HG03097 (cell line): ENCODE results near the gene PRM1.
"Not testable (repeated sequence)": the region's sequence is repeated elsewhere in the genome, so short reads cannot be mapped to it uniquely, and the experiment has no call there.

ENCODE experiments used
- ATAC-seq: cut with Tn5 transposase; IDR thresholded peaks from one replicate; pipeline ENCODE4 v1.9.1; 2021; ENCODE audit not compliant: unreplicated experiment, low FRiP score

PRM1 gene

DNA sequence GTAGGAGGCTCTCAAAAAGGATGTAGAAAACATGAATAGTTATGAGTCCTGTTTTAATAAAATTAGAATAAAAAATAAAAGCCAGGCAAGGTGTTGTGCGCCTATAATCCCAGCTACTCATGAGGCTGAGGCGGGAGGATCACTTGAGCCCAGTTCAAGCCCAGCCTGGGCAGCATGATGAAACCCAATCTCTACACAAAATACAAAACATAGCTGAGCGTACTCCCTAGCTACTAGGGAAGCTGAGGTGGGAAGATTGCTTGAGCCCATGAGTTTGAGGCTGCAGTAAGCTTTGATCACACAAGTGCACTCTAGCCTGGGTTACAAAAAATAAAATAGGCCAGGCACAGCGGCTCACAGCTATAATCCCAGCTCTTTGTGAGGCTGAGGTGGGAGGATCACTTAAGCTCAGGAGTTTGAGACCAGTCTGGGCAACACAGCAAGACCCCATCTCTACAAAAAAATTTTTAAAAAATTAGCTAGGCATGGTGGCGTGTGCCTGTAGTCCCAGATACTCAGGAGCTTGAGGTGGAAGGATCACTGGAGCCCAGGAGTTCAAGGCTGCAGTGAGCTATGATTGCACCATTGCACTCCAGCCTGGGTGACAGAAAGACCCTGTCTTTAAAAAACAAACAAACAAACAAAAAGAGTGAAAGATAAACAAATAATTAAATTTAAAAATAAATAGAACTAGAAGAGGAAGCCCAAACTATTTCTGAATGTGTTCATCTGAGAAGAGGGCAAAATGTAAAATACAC, 17.2 kb upstream of the PRM1 start:
- peak; percentile 4 for ATAC-seq

DNA sequence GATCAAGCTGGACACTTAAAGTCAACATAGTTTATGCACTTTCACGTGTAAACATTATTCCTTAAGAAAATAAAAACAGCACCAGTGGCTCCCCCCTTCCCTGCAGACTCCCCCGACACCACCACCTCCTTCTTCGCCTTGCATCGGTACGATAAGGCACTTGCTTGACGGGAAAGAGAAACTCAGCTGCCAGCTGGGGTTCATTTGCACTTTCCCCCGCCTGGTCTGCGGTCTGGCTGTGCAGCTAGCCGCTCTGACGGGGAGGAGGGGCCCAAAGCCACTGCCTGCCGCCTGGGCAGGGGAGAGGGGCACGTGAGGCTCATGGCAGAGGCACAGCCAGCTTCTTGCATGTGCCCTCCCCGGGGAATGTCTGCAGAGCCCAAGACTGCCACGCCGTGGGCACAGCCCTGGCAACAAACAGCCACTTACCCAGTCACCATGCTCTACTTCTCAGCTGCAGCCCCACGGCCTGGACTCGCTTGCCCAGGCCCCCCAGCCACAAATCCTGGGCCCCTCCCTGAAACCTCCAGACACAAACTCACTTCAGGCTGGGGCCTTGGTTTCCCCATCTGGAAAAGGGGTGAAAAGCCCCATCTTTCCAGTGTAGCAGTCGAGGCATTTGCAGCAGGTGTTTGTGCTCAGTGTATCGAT, 16.5 kb upstream of the PRM1 start:
- ATAC-seq, result peak; percentile 77

DNA sequence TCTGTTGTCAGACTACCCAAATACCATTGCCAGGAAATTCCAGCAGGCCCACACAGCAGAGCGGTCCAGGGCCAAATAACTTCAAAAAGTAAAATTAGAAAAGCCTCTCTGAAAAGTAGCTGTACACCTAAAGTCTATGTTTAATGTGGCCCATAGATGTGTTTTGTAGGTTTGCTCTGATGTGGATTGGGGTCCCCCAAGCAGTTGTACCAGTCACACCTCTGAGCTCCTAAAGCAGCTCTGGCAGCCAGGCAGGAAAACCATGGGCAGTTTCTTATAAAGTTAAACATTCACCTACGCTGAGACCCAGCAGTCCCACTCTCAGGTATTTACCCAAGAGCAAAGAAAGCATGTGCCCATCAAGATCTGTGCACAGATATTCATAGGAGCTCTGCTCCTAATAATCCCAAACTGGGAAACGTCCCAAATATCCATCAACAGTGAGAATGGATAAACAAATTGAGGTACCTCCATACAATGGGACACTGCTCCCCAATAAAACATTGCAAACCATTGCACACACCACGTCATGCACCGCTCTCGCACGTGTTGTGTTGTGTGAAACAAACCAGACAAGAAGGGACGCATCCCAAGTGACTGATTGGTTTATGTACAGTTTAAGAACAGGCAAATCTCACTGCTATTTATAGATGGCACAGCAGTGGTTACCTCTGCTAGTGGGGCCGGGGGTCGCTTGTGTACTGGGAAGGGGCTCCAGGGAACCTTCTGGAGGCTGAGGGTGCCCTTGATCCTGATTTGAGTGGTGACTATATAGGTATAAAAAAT, 15.8 kb upstream of the PRM1 start:
- ATAC-seq, result peak; percentile 8

GRCh38 chr16:11296351-11296705, 15.2 kb upstream of the PRM1 start:
- no peak for ATAC-seq

DNA sequence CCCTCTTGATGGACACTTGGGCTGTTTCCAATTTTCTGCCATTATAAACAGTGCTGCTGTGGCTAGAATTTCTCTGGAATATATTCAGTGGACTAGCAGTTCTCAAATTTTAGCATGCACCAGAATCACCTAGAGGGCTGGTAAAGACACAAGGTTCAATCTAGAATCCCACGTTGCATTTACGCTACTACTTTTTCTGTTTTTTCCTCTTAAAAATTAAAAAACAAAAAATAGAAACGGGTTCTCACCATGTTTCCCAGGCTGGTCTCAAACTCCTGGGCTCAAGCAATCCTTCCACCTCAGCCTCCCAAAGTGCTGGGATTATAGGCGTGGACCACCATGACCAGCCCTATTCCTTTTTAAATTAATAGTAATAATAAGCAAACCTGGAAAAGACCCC, 14.5 kb upstream of the PRM1 start:
- no peak for ATAC-seq

- ATAC-seq, result no peak
Observed at GRCh38 chr16:11292076-11292748, 11.1 kb upstream of the PRM1 start.

DNA sequence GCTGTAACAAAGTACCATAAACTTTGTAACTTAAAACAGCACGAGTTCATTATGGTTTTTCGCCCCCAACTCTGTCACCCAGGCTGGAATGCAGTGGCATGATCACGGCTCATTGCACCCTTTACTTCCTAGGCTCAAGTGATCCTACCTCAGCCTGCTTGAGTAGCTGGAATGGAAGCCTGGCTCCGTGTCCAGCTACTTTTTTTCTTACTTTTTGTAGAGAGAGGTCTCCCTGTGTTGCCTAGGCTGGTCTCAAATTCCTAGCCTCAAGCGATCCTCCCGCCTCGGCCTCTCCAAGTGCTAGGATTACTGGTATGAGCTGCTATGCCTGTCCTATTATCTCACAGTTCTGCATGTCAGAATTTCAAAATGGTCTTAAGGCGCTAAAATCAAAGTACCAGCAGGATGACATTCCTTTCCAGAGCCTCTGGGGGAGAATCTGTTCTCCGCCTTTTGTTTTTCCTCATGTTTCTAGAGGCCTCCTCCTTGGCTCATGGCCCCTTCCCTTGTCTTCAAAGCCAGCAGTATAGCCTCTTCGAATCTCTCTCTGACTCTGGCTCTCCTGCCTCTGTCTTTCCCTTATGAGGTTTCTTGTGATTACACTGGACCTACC, 10.1 kb upstream of the PRM1 start:
- ATAC-seq, result no peak

- no peak for ATAC-seq
Observed at GRCh38 chr16:11290102-11290893, 9.2 kb upstream of the PRM1 start.

GRCh38 chr16:11289696-11290095, 8.6 kb upstream of the PRM1 start:
- not testable (repeated sequence) for ATAC-seq

GRCh38 chr16:11289202-11289601, 8.1 kb upstream of the PRM1 start:
- ATAC-seq, result no peak

- no peak for ATAC-seq
Observed at GRCh38 chr16:11285842-11286241, 4.7 kb upstream of the PRM1 start.

GRCh38 chr16:11283820-11284248, 2.7 kb upstream of the PRM1 start:
- no peak for ATAC-seq

DNA sequence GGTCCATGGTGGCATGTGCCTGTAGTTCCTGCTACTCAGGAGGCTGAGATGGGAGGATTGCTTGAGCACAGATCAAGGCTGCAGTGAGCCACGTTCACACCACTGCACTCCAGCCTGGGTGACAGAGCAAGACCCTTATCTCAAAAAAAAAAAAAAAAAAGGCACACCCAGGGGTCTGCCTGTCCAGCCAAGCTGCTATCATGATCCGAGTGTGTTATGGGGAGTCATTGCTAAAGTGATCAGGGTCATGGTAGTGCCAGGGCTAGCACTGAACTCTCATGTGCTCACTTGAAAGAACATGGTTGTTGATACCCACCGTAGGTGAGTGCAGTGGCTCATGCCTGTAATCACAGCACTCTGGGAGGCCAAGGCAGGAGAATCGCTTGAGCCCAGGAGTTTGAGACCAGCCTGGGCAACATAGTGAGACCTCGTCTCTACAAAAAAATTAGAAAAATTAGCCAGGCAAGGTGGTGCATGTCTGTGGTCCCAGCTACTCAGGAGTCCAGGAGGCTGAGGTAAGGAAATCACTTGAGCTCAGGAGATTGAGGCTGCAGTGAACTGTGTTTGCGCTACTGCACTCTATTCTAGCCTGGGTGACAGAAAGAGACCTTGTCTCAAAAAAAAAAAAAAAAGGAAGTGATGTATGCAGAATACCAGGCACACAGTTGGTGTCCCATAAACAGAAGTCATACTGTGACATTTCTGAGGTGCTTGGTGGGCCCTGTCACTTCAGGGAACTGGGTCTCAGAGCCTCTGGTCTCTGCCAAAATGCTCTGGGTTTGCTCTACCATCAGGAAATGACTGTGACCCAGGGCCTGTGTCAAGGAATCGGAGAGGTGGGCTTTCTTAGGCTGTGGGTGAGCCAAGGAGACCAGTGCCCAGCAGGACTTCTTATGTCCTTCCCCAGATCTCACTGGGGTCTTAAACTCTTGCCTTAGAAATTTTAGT, 2.2 kb downstream of the PRM1 start:
- no peak for ATAC-seq

- ATAC-seq, result no peak
Observed at GRCh38 chr16:11277607-11278337, 3.4 kb downstream of the PRM1 start.

DNA sequence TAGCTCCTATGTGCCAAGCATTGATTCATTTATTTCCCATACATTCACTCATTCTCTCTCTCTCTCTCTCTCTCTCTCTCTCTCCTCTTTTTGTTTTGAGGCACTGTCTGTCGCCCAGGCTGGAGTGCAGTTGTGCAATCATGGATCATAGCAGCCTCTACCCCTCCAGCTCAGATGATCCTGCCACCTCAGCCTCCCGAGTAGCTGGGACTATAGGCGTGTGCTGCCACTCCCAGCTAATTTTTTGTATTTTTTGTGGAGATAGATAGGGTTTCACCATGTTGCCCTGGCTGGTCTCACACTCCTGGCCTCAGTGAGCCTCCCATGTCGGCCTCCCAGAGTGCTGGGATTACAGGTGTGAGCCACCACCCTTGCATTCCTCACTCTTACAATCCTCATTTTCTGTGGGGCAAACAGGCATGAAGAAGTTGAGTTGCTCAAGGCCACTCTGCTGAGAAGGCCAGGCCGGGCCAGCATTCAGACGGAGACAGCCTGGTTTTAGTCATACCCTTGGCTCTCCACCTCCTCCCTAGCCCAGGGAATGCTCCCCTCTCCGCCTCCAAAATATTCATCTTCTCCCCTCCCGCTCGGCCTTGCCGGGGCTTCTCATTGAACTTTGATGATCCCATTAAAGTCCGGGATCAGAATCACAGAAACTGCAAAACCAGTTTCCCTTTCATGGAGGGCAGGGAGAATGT, 4.1 kb downstream of the PRM1 start:
- no peak for ATAC-seq

GRCh38 chr16:11276143-11276895, 4.8 kb downstream of the PRM1 start, which contains the start of gene PRM2:
Gene PRM2, minus strand, starts transcription at chr16:11276480. Its CDS starts 110 bp downstream, at chr16:11276370.
- no peak for ATAC-seq

DNA sequence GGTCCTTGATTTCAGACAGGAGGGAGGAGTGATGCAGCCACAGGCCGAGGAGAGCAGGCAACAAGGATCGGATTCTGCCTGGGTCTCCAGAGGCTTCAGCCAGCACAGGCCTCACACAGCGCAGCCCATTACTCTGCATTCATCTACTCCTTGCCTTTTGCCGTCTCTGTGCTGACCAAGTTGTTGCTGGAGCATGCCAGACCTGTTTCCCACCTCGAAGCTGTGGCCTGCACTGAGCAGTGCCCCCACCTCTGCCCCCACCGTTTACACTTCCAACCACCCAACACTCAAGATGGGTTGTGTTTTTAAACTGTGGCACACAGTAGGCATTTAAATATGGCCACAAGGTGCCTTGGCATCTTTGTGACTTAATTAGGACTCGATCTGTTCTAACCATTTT, 6.2 kb downstream of the PRM1 start:
- no peak for ATAC-seq
